K562 (cell line): ENCODE results near the gene SLC14A1. TPM values are rescaled to one million over a fixed set of nuclear protein-coding genes. Genes with fewer than 3 reads are reported as not detected.

Source experiments
- ARID1B ChIP-seq: fragments of 450-650 bp; IDR thresholded peaks from 2 replicates; pipeline ENCODE4 v1.6.1; 2016; ENCODE audit warnings: antibody characterized with exemption, mild to moderate bottlenecking, inconsistent platforms
- ATF1 ChIP-seq, 2 experiments: fragments of 450-650 bp in 1 of 2; IDR thresholded peaks; 2 replicates each; pipeline ENCODE4 v1.6.1; 2016; ENCODE audit warnings: missing compliant biosample characterization in 1 of 2, missing genetic modification characterization in 1 of 2
- BRD9 ChIP-seq: fragments of 450-650 bp; IDR thresholded peaks from 2 replicates; pipeline ENCODE4 v1.6.1; 2018; ENCODE audit warnings: low read depth; ENCODE audit not compliant: partially characterized antibody
- CBX5 ChIP-seq: IDR thresholded peaks from 2 replicates; pipeline ENCODE4 v1.6.1; 2014; ENCODE audit warnings: low read depth, borderline replicate concordance
- CCNT2 ChIP-seq: IDR thresholded peaks from 2 replicates; pipeline ENCODE4 v1.6.1; 2011; ENCODE audit warnings: borderline replicate concordance, low read depth, mild to moderate bottlenecking, moderate library complexity, mixed read lengths, low read length; ENCODE audit not compliant: insufficient read length; ENCODE audit errors: extremely low read depth
- CTBP1 ChIP-seq: fragments of 450-650 bp; IDR thresholded peaks from 2 replicates; pipeline ENCODE4 v1.6.1; 2016; ENCODE audit warnings: borderline replicate concordance
- DIDO1 ChIP-seq: fragments of 450-650 bp; IDR thresholded peaks from 2 replicates; pipeline ENCODE4 v1.6.1; 2016; ENCODE audit warnings: low read depth, missing biosample characterization, missing genetic modification characterization
- FOSL1 ChIP-seq: fragments of 200-800 bp; sonication (Bioruptor generic); conservative IDR thresholded peaks from 2 replicates; pipeline ENCODE4 v1.6.1; 2016; ENCODE audit warnings: missing genetic modification characterization, missing compliant biosample characterization
- GATA2 ChIP-seq: sonication (generic); formaldehyde crosslinking; IDR thresholded peaks from 2 replicates; pipeline ENCODE4 v1.4.0; 2020; ENCODE audit warnings: mild to moderate bottlenecking, missing genetic modification reagents
- GTF2A2 ChIP-seq: IDR thresholded peaks from 2 replicates; pipeline ENCODE4 v1.6.1; 2016; ENCODE audit warnings: mild to moderate bottlenecking, missing genetic modification characterization, missing compliant biosample characterization
- HMBOX1 ChIP-seq: sonication (generic); IDR thresholded peaks from 2 replicates; pipeline ENCODE4 v1.6.1; 2016
- JUND ChIP-seq, 2 experiments: IDR thresholded peaks; 2 replicates in 1 of 2; 3 replicates in 1 of 2; pipeline ENCODE4 v1.6.1; 2011; ENCODE audit warnings: borderline replicate concordance in 2 of 2, low read depth in 2 of 2, low read length in 2 of 2, improper control_type of control experiment in 1 of 2, missing biosample characterization in 1 of 2, missing genetic modification characterization in 1 of 2, missing genetic modification reagents in 1 of 2
- MAFF ChIP-seq: IDR thresholded peaks from 2 replicates; pipeline ENCODE4 v1.6.1; 2012; ENCODE audit warnings: low read length, improper control_type of control experiment
- MEIS2 ChIP-seq: fragments of 450-650 bp; IDR thresholded peaks from 2 replicates; pipeline ENCODE4 v1.6.1; 2014; ENCODE audit warnings: mild to moderate bottlenecking; ENCODE audit not compliant: partially characterized antibody
- NCOR1 ChIP-seq: fragments of 450-650 bp; IDR thresholded peaks from 2 replicates; pipeline ENCODE4 v1.6.1; 2016; ENCODE audit warnings: mild to moderate bottlenecking, moderate library complexity
- PHB2 ChIP-seq: fragments of 450-650 bp; IDR thresholded peaks from 2 replicates; pipeline ENCODE4 v1.6.1; 2017; ENCODE audit warnings: low read depth
- POLR2H ChIP-seq: IDR thresholded peaks from 2 replicates; pipeline ENCODE4 v1.6.1; 2016; ENCODE audit warnings: missing genetic modification characterization, low read depth, mild to moderate bottlenecking, control low read depth, missing compliant biosample characterization, moderate library complexity
- SMARCA4 ChIP-seq: fragments of 450-650 bp; IDR thresholded peaks from 2 replicates; pipeline ENCODE4 v1.6.1; 2016
- SNAPC5 ChIP-seq: fragments of 250-450 bp; sonication (Bioruptor Pico); IDR thresholded peaks from 2 replicates; pipeline ENCODE4 v1.8.0; 2021; ENCODE audit warnings: moderate library complexity, mild to moderate bottlenecking, inconsistent platforms
- SOX6 ChIP-seq: fragments of 450-650 bp; IDR thresholded peaks from 2 replicates; pipeline ENCODE4 v1.6.1; 2014; ENCODE audit warnings: mild to moderate bottlenecking
- TCF3 ChIP-seq: sonication (generic); formaldehyde crosslinking; IDR thresholded peaks from 2 replicates; pipeline ENCODE4 v1.4.0; 2020; ENCODE audit warnings: mild to moderate bottlenecking, missing genetic modification reagents
- TEAD4 ChIP-seq, 2 experiments: sonication (generic) in 1 of 2; formaldehyde crosslinking in 1 of 2; IDR thresholded peaks; 2 replicates each; pipeline versions ENCODE4 v1.6.1 to v1.8.0; 2012 to 2022; ENCODE audit warnings: borderline replicate concordance in 1 of 2, inconsistent platforms in 1 of 2, low read length in 1 of 2, mild to moderate bottlenecking in 1 of 2, missing genetic modification reagents in 1 of 2
- ZNF24 ChIP-seq: fragments of 450-650 bp; IDR thresholded peaks from 2 replicates; pipeline ENCODE4 v1.6.1; 2016
- ZNF253 ChIP-seq: fragments of 250-450 bp; sonication (Bioruptor Pico); conservative IDR thresholded peaks from 2 replicates; pipeline ENCODE4 v1.6.1; 2021; ENCODE audit warnings: mild to moderate bottlenecking
- ZNF512 ChIP-seq: IDR thresholded peaks from 2 replicates; pipeline ENCODE4 v1.6.1; 2016; ENCODE audit warnings: missing genetic modification characterization, missing compliant biosample characterization
- ZNF655 ChIP-seq: fragments of 250-450 bp; sonication (Bioruptor Pico); IDR thresholded peaks from 2 replicates; pipeline ENCODE4 v1.5.0; 2021
- polyA plus RNA-seq, 8 experiments: library from polyadenylated mRNA; depleted of rRNA in 4 of 8; stranded (reverse) in 5 of 8; unstranded in 3 of 8; fragments of >200 nt; fragmentation: Nextera tagmentation in 2 of 8; fragmentation: Illumina TruSeq in 1 of 8; extraction: Ambion mirVana in 2 of 8; extraction: Trizol in 1 of 8; gene quantifications; 2 replicates each; pipeline versions ENCODE4 v1.2.1 to v1.2.3, GENCODE V29; 2011 to 2014; ENCODE audit warnings: inconsistent platforms in 1 of 8, missing spikeins in 1 of 8
- total RNA-seq, 7 experiments: library from RNA; depleted of rRNA in 6 of 7; stranded (reverse); fragments of >200 nt in 6 of 7; fragmentation: Illumina TruSeq in 2 of 7; extraction: Trizol in 2 of 7; gene quantifications; 2 replicates each; pipeline versions ENCODE4 v1.2.1 to v1.2.3, GENCODE V29; 2011 to 2021; ENCODE audit warnings: low replicate concordance in 1 of 7

SLC14A1 gene
- total and polyA plus RNA-seq, 9 of the 15 experiments (the other 6 are each of a cell fraction or from before 2014, with no cell fraction given), result 0.14 to 0.40 (median 0.20) TPM; not detected in 6

- TF ChIP-seq ZNF512 (tag) (no peak), POLR2H (tag) (no peak), ZNF253 (CRISPR knock-in tag) (no peak), TCF3 (CRISPR knock-in tag) (peak; percentile 80), CBX5 (no peak), NCOR1 (0 out of 2 replicates have a peak, but pooled peaks have one; percentile 15), FOSL1 (tag) (peak; percentile 56; the same call in 1 of the 2 replicates), ZNF24 (no peak), CTBP1 (peak; percentile 44; the same call in 1 of the 2 replicates), ARID1B (peak; percentile 86), SNAPC5 (no peak), TEAD4 (IDR thresholded peaks at IDR 0.05; ENCODE audit: low read length) (peak; percentile 78; the same call in 1 of the 2 replicates), TEAD4 (CRISPR knock-in tag; IDR thresholded peaks at IDR 0.05; ENCODE audit: borderline replicate concordance) (no peak), CCNT2 (no peak), SOX6 (peak; percentile 68; the same call in 1 of the 2 replicates), BRD9 (no peak), ZNF655 (CRISPR knock-in tag) (no peak), PHB2 (peak; percentile 23; the same call in 1 of the 2 replicates), MEIS2 (peak; percentile 48), HMBOX1 (peak; percentile 95), GATA2 (CRISPR knock-in tag) (peak; percentile 70), DIDO1 (tag) (no peak), GTF2A2 (no peak), SMARCA4 (peak; percentile 63), MAFF (no peak), ATF1 (CRISPR knock-in tag; IDR thresholded peaks at IDR 0.05) (no peak), ATF1 (tag; IDR thresholded peaks at IDR 0.05) (0 out of 2 replicates have a peak, but pooled peaks have one; percentile 26), JUND (IDR thresholded peaks at IDR 0.05; ENCODE audit: borderline replicate concordance, low read depth, low read length) (0 out of 2 replicates have a peak, but pooled peaks have one; percentile 3), JUND (tag; IDR thresholded peaks at IDR 0.05; ENCODE audit: borderline replicate concordance, low read depth, low read length) (peak; percentile 41; the same call in 1 of the 3 replicates)
Observed at GRCh38 chr18:45761512-45762114, 37.6 kb downstream of the SLC14A1 start (continued).
